Activated CD4-positive, alpha-beta T cell treated with anti-CD3 and anti-CD28 coated beads, Interleukin-2, amount 10 ng/mL, durations not matched to agents 24 days and 14 days (primary cell): ENCODE data around the gene IGHMBP2. TPM values are rescaled to one million over a fixed set of nuclear protein-coding genes. Genes with fewer than 3 reads are reported as not detected.
"Not testable (repeated sequence)": the region's sequence is repeated elsewhere in the genome, so short reads cannot be mapped to it uniquely, and the experiment has no call there.

Experiments
- DNase-seq: peaks from one replicate; pipeline ENCODE4 v3.0.0; 2022
- H3K27ac Mint-ChIP-seq: one replicate; pipeline ENCODE4 v1.8.0; 2022; ENCODE audit warnings: mild to moderate bottlenecking, mixed read lengths
- H3K27me3 Mint-ChIP-seq: one replicate; pipeline ENCODE4 v1.8.0; 2022; ENCODE audit warnings: mixed read lengths
- H3K36me3 Mint-ChIP-seq: one replicate; pipeline ENCODE4 v1.8.0; 2022; ENCODE audit warnings: low read depth, mild to moderate bottlenecking, mixed read lengths
- H3K4me1 Mint-ChIP-seq: one replicate; pipeline ENCODE4 v1.8.0; 2021; ENCODE audit warnings: mixed read lengths
- H3K4me3 Mint-ChIP-seq: one replicate; pipeline ENCODE4 v1.8.0; 2022; ENCODE audit warnings: mild to moderate bottlenecking, moderate library complexity, mixed read lengths
- H3K9me3 Mint-ChIP-seq: one replicate; pipeline ENCODE4 v1.8.0; 2021; ENCODE audit warnings: mixed read lengths
- intact Hi-C: fragments of 100-400 bp; cut with micrococcal nuclease; formaldehyde crosslinking; loops from one replicate; pipeline ENCODE4 v1.15.1; 2023
- total RNA-seq: library from RNA; stranded (reverse); gene quantifications from 2 replicates; pipeline ENCODE4 v1.2.3, GENCODE V29; 2022

IGHMBP2 gene
- total RNA-seq, 1 donor from 2014 or later: 39.8 TPM

- H3K27ac Mint-ChIP-seq: no peak overlapping the region
- DNase-seq: no peak
- peaks cover 35% of the 10 kb centered on the region for H3K27me3 Mint-ChIP-seq
- intact Hi-C loops: no loop called here
- no peaks in the 10 kb centered on the region for H3K36me3 Mint-ChIP-seq
- no peaks in the 10 kb centered on the region for H3K9me3 Mint-ChIP-seq
- H3K4me3 Mint-ChIP-seq: no peak overlapping the region
- peaks cover 9% of the 10 kb centered on the region for H3K4me1 Mint-ChIP-seq
These were observed 31.3 kb upstream of the IGHMBP2 start for GRCh38 chr11:68872216-68873003.

GRCh38 chr11:68878022-68878421 is 25.7 kb upstream of the IGHMBP2 start:
- Mint-ChIP-seq H3K4me1 (no peaks in the 10 kb centered on the region), H3K27me3 (peaks cover 4% of the 10 kb centered on the region), H3K27ac (no peak overlapping the region), H3K9me3 (no peaks in the 10 kb centered on the region), H3K36me3 (peaks cover 3% of the 10 kb centered on the region), H3K4me3 (no peak overlapping the region)
- DNase-seq: no peak
- intact Hi-C loops: no loop called here

GRCh38 chr11:68880851-68881250 is 22.8 kb upstream of the IGHMBP2 start:
- Mint-ChIP-seq H3K27me3 (no peaks in the 10 kb centered on the region), H3K4me3 (no peak overlapping the region), H3K4me1 (no peaks in the 10 kb centered on the region), H3K9me3 (no peaks in the 10 kb centered on the region), H3K27ac (no peak overlapping the region), H3K36me3 (peaks cover 9% of the 10 kb centered on the region)
- intact Hi-C loops: no loop called here
- no peak for DNase-seq

DNA sequence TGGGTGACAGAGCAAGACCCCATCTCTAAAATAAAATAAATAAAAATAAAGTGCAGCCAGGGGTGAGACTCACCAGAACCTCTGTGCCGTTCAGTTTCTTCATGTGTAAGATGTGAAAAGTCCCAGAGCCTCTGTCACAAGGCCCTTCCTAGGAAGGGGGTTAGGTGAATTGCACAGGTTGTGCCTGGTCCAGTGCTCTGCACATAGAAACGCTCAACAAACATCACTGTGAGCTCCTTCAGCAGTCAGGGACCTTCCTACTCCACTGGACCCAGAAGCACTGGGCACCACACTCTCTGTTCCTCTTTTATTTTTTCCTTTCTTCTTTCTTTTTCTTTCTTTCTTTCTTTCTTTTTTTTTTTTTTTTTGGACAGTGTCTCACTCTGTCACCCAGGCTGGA is 22.4 kb upstream of the IGHMBP2 start:
- no peaks in the 10 kb centered on the region for H3K27me3 Mint-ChIP-seq
- H3K9me3 Mint-ChIP-seq: no peaks in the 10 kb centered on the region
- peaks cover 9% of the 10 kb centered on the region for H3K36me3 Mint-ChIP-seq
- DNase-seq: no peak
- H3K27ac Mint-ChIP-seq: no peak overlapping the region
- intact Hi-C loops: no loop called here
- no peaks in the 10 kb centered on the region for H3K4me1 Mint-ChIP-seq
- no peak overlapping the region for H3K4me3 Mint-ChIP-seq

DNA sequence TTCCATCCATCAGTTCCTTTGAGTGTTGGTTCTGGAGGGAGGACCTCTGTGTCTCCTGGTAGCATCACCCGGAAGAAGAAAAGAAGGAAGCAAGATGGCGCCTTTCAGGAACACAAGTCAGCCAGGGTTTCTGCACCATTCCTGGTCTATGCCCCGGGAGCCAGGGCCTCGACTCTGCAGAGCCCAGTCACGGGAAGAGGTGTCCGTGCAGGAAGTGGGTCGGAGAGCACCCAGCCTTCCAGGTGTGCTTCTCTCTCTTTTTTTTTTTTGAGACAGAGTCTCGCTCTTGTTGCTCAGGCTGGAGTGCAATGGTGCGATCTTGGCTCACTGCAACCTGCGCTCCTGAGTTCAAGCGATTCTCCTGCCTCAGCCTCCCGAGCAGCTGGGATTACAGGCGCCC is 21.3 kb upstream of the IGHMBP2 start:
- Mint-ChIP-seq H3K36me3 (peaks cover 12% of the 10 kb centered on the region), H3K4me1 (no peaks in the 10 kb centered on the region), H3K9me3 (no peaks in the 10 kb centered on the region), H3K4me3 (no peak overlapping the region), H3K27ac (no peak overlapping the region), H3K27me3 (no peaks in the 10 kb centered on the region)
- no peak for DNase-seq
- intact Hi-C loops: no loop called here

GRCh38 chr11:68884827-68885226 is 18.9 kb upstream of the IGHMBP2 start:
- H3K4me1 Mint-ChIP-seq, DNase-seq, H3K4me3 Mint-ChIP-seq, H3K27ac Mint-ChIP-seq, H3K9me3 Mint-ChIP-seq, H3K27me3 Mint-ChIP-seq, intact Hi-C loops: not testable (repeated sequence)
- H3K36me3 Mint-ChIP-seq: peaks cover 13% of the 10 kb centered on the region

DNA sequence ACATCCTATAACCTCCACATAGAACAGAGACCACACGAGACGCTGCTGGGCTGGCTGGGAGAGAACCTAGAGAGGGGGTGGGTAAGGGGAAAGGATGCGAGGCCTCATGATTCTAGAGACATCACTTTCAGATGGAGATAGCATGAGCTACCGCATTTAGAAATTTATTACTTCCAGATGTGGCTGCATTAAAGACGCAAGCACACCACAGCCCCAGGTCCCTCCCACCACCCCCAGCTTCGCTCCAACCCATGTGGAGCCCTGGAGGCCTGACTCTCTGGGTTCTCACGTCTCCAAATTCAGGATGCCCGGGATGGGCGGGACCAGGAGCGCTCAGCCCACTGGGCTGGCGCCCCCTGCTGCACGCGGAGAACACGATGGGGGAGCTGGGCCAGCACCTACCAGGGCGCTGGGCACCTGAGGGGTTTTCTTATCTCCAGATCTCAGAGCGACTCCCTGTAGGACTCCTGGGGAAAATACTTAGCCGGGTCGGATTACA is 13.7 kb upstream of the IGHMBP2 start:
- H3K36me3 Mint-ChIP-seq: peaks cover 32% of the 10 kb centered on the region
- H3K9me3 Mint-ChIP-seq: no peaks in the 10 kb centered on the region
- H3K4me1 Mint-ChIP-seq: peaks cover 2% of the 10 kb centered on the region
- no peaks in the 10 kb centered on the region for H3K27me3 Mint-ChIP-seq
- intact Hi-C loops: no loop called here
- no peak for DNase-seq
- no peak overlapping the region for H3K27ac Mint-ChIP-seq
- H3K4me3 Mint-ChIP-seq: no peak overlapping the region

- intact Hi-C loops: no loop called here
- H3K4me1 Mint-ChIP-seq: peaks cover 2% of the 10 kb centered on the region
- no peak overlapping the region for H3K27ac Mint-ChIP-seq
- no peaks in the 10 kb centered on the region for H3K9me3 Mint-ChIP-seq
- no peak for DNase-seq
- H3K27me3 Mint-ChIP-seq: no peaks in the 10 kb centered on the region
- H3K36me3 Mint-ChIP-seq: peaks cover 32% of the 10 kb centered on the region
- H3K4me3 Mint-ChIP-seq: no peak overlapping the region
These were observed 13.0 kb upstream of the IGHMBP2 start for GRCh38 chr11:68890490-68891231.

DNA sequence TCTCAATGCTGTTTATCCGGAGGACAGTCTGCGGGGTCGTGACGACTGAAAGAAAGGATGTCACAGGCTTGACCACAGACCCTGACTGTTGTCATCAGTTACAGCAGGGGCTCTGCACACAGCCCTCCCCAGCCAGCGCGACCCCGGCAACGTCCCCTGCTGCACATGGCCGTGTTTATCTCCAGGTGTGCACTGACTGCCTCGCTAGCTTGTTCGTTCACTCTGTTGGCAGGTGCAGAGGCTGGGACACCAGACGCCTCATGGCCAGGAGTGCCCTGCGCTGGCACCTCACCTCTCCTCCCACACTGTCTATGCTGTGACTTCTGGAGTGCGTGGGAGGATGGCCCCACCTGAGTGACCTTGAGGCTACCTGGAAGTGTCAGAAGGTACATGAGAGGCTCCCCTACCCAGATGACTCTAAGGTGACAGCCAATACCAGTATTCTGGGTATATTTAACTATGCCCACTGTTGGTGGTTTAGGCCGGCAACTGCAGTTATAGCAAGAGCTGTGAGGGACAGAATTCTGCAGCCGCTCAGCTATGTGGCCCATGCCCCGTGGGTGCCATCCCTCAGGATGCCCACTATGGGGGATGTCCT is 12.2 kb upstream of the IGHMBP2 start:
- Mint-ChIP-seq H3K36me3 (peaks cover 39% of the 10 kb centered on the region), H3K9me3 (no peaks in the 10 kb centered on the region), H3K4me1 (peaks cover 2% of the 10 kb centered on the region), H3K27me3 (no peaks in the 10 kb centered on the region), H3K4me3 (no peak overlapping the region), H3K27ac (no peak overlapping the region)
- no peak for DNase-seq
- intact Hi-C loops: no loop called here

- intact Hi-C loops: no loop called here
- no peak overlapping the region for H3K4me3 Mint-ChIP-seq
These were observed 11.1 kb upstream of the IGHMBP2 start for GRCh38 chr11:68892576-68892975.

DNA sequence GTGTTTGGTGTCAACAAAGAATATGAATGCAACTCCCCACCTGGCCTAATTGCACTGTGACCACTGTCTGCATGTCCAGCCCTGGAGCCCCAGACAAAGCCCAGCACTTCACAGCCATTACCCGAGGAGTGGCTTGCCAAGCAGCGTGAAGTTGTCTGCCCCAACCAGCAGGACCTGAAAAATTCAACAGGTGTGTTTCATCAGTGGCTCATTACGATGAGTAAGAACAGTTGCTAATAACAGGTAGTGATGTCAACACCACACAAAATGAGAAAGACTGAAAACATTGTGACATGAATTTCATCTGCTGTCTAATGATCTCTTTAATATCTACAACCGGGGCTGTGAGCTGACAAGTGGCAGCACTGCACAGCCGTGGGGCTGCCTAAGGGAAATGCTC is 10.4 kb upstream of the IGHMBP2 start:
- no peak for DNase-seq
- Mint-ChIP-seq H3K9me3 (no peaks in the 10 kb centered on the region), H3K27ac (no peak overlapping the region), H3K4me1 (peaks cover 2% of the 10 kb centered on the region), H3K36me3 (peaks cover 48% of the 10 kb centered on the region), H3K4me3 (no peak overlapping the region), H3K27me3 (no peaks in the 10 kb centered on the region)
- intact Hi-C loops: no loop called here

More at GRCh38 chr11:68892576-68892975, 11.1 kb upstream of the IGHMBP2 start:
- Mint-ChIP-seq H3K27me3 (no peaks in the 10 kb centered on the region), H3K27ac (no peak overlapping the region), H3K9me3 (no peaks in the 10 kb centered on the region), H3K4me1 (peaks cover 2% of the 10 kb centered on the region), H3K36me3 (peaks cover 42% of the 10 kb centered on the region)
- no peak for DNase-seq

DNA sequence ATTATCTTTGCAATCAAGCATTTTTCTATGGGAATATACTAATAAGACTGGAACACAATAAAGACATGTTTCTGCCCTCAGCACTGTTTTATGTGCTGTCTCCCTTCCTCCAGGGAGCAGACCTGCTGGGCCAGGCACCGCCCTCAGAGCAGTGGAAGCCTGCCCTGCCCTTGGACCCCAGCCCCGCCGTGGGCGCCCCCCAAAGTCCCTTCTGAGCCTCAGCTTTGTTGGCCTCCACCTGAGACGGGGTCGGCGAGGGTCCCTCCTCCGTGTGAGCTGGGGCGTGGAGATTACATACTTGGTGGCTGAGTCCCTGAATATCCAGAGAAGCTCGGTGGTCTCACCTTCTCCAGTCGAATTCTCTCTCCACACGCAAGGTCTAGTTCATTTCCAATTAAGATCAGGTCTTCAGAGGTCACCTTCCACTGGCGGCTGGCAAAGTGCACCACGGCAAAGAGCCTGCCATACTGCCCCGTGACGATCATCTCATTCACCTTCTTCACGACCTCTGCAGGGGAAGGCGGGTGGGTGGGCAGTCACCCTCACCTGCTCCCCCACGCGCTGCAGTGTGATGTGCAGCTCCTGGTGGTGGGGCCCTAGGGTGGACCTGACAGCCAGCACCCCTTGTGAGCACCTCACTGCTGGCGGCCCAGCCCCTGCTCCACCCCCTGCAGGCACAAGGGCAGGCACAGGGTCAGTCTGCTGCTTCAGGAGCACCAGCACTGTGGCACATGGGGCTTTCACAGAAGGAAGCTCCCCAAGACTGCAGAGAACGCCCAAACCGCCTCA is 7.3 kb upstream of the IGHMBP2 start:
- H3K27me3 Mint-ChIP-seq: no peaks in the 10 kb centered on the region
- intact Hi-C loops: no loop called here
- DNase-seq: no peak
- H3K27ac Mint-ChIP-seq: no peak overlapping the region
- peaks cover 49% of the 10 kb centered on the region for H3K36me3 Mint-ChIP-seq
- H3K9me3 Mint-ChIP-seq: no peaks in the 10 kb centered on the region
- H3K4me1 Mint-ChIP-seq: peaks cover 3% of the 10 kb centered on the region
- H3K4me3 Mint-ChIP-seq: no peak overlapping the region

GRCh38 chr11:68897441-68897840 is 6.2 kb upstream of the IGHMBP2 start:
- H3K27ac Mint-ChIP-seq: no peak overlapping the region

More at GRCh38 chr11:68897441-68897840, 6.2 kb upstream of the IGHMBP2 start:
- Mint-ChIP-seq H3K36me3 (peaks cover 45% of the 10 kb centered on the region), H3K4me1 (peaks cover 11% of the 10 kb centered on the region), H3K4me3 (no peak overlapping the region), H3K9me3 (no peaks in the 10 kb centered on the region), H3K27me3 (no peaks in the 10 kb centered on the region)
- intact Hi-C loops: no loop called here
- no peak for DNase-seq
